AG09319 (cell line): ENCODE data around the gene TCERG1L.

ENCODE experiments used
- DNase-seq: peaks from one replicate; pipeline ENCODE4 v3.0.0-alpha.2; 2010; ENCODE audit warnings: low read depth; ENCODE audit errors: extremely low read depth
- CTCF ChIP-seq: IDR thresholded peaks from 2 replicates; pipeline ENCODE4 v1.5.1; 2011; ENCODE audit warnings: low read depth, mild to moderate bottlenecking, inconsistent platforms, low read length, moderate library complexity

The TCERG1L gene, protein sequence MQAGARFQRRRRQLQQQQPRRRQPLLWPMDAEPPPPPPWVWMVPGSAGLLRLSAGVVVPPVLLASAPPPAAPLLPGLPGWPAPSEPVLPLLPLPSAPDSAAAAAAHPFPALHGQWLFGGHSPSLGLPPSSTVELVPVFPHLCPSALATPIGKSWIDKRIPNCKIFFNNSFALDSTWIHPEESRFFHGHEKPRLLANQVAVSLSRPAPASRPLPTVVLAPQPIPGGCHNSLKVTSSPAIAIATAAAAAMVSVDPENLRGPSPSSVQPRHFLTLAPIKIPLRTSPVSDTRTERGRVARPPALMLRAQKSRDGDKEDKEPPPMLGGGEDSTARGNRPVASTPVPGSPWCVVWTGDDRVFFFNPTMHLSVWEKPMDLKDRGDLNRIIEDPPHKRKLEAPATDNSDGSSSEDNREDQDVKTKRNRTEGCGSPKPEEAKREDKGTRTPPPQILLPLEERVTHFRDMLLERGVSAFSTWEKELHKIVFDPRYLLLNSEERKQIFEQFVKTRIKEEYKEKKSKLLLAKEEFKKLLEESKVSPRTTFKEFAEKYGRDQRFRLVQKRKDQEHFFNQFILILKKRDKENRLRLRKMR

DNA sequence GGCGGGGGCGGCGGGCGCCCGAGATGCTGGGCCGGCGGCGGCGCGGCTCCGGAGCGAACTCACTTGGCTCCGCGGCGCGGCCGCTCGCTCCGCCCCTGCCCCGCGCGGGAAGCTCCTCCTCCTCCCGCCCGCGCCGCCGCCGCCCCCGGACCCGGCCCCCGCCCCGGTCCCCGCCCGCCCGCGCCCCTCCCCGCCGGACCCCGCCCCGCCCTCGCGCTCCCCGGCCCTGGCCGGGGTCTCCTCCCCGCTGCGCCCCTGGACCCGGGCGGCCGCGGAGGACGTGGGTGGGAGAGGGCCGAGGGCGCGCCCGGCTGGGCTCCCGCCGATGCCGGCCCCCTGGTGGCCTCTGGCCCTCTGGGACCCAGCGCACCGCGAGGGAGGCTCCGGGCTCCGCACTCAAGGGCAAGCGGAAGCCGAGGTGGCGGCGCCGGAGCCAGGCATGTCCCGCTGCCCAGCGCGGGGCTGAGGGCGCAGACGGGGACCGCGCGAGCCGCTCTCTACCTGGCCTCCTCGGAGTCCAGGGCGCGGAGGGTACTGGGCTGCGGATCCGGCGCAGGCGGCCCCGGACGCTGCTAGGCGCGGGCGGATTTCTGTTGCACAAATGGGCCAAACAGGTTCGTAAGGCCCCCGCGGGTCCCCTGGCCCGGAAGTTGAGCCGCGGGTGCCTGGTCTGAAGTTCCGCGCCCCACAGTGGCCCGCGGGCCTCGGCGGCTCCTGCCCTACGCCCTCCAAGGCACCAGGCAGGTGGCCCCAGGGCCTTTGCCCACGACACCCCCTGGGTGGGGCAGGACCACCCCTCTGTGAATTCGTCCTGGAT lies at the start of gene TCERG1L:
Gene TCERG1L, minus strand, starts transcription at position 61 of the 817 bp plus-strand sequence. CDS start 86 bp downstream, outside the sequence.
- no peak for TF ChIP-seq CTCF
- DNase-seq = no peak

GRCh38 chr10:131358741-131359442 lies 47.4 kb upstream of the TCERG1L start:
- DNase-seq = no peak
- no peak for TF ChIP-seq CTCF

DNA sequence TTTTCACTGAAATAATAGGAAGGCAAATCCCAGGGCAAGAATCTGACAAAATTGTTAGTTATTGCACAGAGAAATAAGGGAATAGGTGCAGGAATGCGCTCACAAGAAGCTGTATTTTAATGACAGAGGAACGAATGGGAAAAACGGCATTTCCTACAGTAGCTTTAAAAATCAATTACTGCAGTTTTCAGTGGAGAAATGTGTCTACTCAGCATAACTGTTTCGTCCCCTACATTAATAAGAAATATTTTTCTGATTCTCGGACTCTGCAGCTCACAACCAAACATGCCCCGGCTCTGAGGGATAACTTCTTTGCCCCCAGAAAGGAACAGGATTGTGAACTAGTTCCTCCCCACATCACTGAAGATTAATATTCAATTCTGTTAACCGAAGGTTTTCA lies 44.9 kb upstream of the TCERG1L start:
- no peak for DNase-seq

GRCh38 chr10:131355881-131356280 lies 44.4 kb upstream of the TCERG1L start:
- no peak for TF ChIP-seq CTCF
- no peak for DNase-seq

More for the DNA sequence above, 44.9 kb upstream of the TCERG1L start:
- no peak for TF ChIP-seq CTCF

DNA sequence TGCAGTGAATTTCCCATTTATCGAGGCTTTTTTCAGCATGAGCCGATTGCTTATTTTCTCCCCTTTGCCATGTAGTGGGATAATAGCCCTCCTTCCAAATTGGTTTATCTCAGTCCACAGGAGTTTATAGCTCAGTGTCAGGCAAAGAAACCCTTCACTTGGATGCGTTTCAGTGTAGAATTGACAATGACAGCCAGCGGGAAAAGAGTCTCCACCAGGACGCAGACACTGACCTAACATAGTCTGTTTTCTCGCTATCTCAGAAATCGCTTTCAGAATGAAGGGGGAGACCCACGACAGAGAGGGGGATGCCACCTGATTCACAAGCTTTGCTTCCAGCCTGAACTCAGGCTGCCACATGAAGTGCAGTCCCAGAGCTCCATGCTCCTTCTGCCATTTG lies 43.5 kb upstream of the TCERG1L start:
- no peak for TF ChIP-seq CTCF

GRCh38 chr10:131354380-131354779 lies 42.9 kb upstream of the TCERG1L start:
- no peak for DNase-seq
- no peak for TF ChIP-seq CTCF

More for the DNA sequence above, 43.5 kb upstream of the TCERG1L start:
- DNase-seq = no peak
